GM20000 (cell line): ENCODE results near the gene ZNF774.

Source experiments
- DNase-seq: peaks from one replicate; pipeline ENCODE4 v3.0.0; 2012; ENCODE audit warnings: low spot score
- CTCF ChIP-seq: IDR thresholded peaks from 2 replicates; pipeline ENCODE4 v1.5.1; 2012; ENCODE audit warnings: mild to moderate bottlenecking, control low read depth; ENCODE audit errors: extremely low read depth, missing control alignments

The ZNF774 gene

DNA sequence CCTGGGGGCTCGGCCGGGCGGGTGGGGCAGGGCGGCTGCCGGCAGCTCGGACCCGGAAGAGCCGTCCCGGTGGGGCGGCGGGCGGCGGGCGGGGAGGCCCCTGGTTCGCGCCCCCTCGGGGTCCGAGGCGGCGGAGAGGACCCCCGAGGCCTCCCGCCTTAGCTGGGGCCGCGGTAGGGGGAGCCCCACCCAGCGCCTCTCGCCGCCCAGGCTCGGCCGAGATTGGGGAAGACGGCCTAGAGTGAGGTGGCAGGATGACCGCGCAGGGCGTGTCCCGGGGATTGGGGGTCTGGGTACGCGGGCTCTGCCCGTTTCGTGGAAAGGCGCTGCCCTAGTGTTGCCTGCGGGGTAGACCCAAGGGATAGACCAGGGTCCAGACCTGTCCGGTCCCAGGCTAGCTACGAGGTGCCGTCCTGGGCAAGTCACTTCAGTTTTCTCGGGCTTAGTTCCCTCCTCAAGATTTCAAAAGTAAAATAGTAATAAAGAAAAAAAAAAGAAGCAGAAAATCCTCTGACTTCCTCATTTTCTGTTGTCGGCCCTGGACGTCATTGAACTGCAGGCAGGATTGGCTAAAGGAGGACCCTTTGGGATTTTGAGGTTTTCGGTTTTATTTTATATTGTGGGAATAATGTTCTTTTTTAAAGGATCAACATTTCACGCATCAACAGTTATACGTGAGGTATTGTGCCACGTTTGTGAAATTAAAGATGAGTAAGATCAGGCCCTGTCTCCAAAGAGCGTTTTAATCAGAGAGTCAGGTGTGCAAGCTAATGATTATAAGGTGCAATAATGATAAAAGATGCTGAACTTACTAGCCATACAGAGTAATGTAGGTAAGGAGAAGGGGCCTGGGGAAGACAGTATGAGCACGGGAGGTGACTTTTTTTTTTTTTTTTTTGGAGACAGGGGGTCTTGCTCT is 36.6 kb downstream of the ZNF774 start:
- TF ChIP-seq CTCF = peak; percentile 1
- DNase-seq = peak; percentile 66

GRCh38 chr15:90389513-90389912 is 37.4 kb downstream of the ZNF774 start:
- TF ChIP-seq CTCF = no peak
- DNase-seq = no peak

DNA sequence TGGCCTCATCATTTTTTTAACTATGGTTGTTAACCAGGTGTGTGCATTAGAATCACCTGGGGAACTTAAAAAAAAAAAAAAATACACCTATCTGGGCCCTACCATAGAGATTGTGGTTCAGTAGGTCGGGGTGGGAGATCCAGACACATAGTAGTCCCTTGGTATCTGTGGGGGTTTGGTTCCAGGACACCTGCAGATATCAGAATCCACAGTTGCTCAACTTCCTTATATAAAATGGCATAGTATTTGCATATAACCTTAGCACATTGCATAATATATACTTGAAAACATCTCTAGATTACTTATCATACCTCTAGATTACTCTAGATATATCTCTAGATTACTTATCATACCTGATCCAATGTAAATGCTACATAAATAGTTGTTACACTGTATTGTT is 41.0 kb downstream of the ZNF774 start:
- no peak for DNase-seq

DNA sequence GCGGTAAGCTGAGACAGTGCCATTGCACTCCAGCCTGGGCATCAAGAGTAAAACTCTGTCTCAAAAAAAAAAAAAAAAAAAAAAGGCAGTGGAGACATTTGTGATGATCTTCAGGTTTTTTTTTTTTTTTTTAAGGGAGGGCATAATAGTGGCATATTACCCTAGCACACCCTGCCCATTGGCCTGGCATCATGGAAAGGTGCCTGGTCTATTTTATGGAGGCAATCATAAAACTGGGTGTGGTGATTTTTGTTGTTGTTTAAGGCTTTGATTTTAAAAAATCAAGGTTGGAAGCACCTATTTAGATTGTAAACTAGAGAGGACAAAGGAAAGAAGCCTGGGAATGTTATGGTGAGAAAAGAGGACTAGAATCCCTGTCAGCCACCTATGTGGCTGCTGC is 42.0 kb downstream of the ZNF774 start:
- no peak for DNase-seq
- no peak for TF ChIP-seq CTCF

More for the DNA sequence above, 41.0 kb downstream of the ZNF774 start:
- no peak for TF ChIP-seq CTCF

DNA sequence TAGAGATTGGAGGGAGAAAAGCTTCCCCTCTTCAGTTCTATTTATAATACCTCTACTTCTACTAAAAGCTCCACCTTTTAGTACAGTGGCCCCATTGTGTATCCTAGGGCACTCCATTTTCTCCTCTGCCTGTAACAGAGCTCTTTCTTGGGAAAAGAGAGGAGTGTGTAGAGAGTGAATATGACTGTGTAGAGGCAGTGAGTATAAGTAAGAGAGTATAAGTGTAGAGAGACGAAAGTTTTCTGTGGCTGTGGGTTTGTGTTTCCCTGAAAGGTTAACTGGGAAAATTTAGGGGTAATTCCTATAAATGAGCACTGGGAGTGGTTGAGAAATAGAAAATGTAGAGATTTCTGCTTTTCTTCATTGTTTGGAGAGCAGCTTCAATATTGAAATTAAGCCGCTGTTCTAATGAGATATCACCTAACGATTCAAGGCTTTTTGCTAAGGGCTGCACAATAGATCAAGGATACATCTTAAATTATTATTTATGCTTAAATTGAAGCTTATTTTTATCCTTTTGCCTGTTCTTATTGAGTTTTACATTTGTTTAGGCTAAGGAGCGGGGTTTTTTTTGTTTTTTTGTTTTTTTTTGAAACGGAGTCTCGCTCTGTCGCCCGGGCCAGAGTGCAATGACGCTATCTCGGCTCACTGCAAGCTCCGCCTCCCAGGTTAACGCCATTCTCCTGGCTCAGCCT is 42.8 kb downstream of the ZNF774 start:
- DNase-seq = no peak
- no peak for TF ChIP-seq CTCF

DNA sequence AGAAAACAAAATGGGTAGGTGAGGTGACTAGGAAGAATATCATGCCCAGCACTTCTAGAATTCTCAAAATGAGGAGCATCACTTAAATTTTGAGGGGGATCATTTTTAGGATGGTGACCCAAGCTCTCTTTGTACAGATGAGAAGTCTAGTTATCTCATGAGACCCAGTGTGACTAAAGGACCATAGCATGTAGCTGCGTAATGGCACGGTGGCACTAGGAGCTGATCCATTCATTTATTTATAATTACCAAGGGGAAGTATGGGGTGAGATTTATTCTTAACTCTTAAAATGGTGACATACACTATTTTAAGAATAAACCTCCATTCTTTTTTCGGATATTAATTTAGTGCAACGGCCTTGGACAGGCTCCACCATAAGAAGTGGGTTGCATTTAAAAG is 44.2 kb downstream of the ZNF774 start:
- DNase-seq = no peak
- TF ChIP-seq CTCF = no peak
